HepG2 (cell line): ENCODE data around the gene TOPBP1. TPM values are rescaled to one million over a fixed set of nuclear protein-coding genes. Genes with fewer than 3 reads are reported as not detected.

ENCODE experiments used
- CBX2 ChIP-seq, 2 experiments: fragments of 200-600 bp in 1 of 2; sonication (generic); formaldehyde crosslinking in 1 of 2; IDR thresholded peaks; 2 replicates each; pipeline versions ENCODE4 v1.7.0 to v1.8.1; 2018 to 2022; ENCODE audit warnings: low read depth in 2 of 2, low read length in 1 of 2, mild to moderate bottlenecking in 1 of 2, missing genetic modification reagents in 1 of 2
- CREB1 ChIP-seq, 2 experiments: fragments of 450-650 bp in 1 of 2; IDR thresholded peaks; 2 replicates each; pipeline ENCODE4 v1.6.1; 2016 to 2017; ENCODE audit warnings: control low read depth in 1 of 2, mild to moderate bottlenecking in 1 of 2, missing compliant biosample characterization in 1 of 2, missing genetic modification characterization in 1 of 2
- ESRRA ChIP-seq: sonication (generic); formaldehyde crosslinking; IDR thresholded peaks from 2 replicates; pipeline ENCODE4 v1.5.1; 2020; ENCODE audit warnings: mild to moderate bottlenecking, low read depth, missing genetic modification reagents
- HNRNPH1 ChIP-seq: fragments of 200-400 bp; formaldehyde crosslinking; optimal IDR thresholded peaks from 2 replicates; pipeline ENCODE3; 2017; ENCODE audit warnings: mild to moderate bottlenecking, low read depth, low read length
- HOXA3 ChIP-seq: sonication (generic); formaldehyde crosslinking; IDR thresholded peaks from 2 replicates; pipeline ENCODE4 v1.5.0; 2020; ENCODE audit warnings: missing genetic modification reagents
- JDP2 ChIP-seq: sonication (generic); formaldehyde crosslinking; IDR thresholded peaks from 2 replicates; pipeline ENCODE4 v1.8.1; 2022; ENCODE audit warnings: missing genetic modification reagents, borderline replicate concordance
- KDM3A ChIP-seq: IDR thresholded peaks from 2 replicates; pipeline ENCODE4 v1.6.1; 2018; ENCODE audit warnings: low read depth, missing compliant biosample characterization
- KLF11 ChIP-seq: IDR thresholded peaks from 2 replicates; pipeline ENCODE4 v1.6.1; 2016; ENCODE audit warnings: missing compliant biosample characterization
- MEIS2 ChIP-seq: sonication (generic); formaldehyde crosslinking; IDR thresholded peaks from 2 replicates; pipeline ENCODE4 v1.9.0; 2021; ENCODE audit warnings: mild to moderate bottlenecking, missing genetic modification reagents
- POLR2A ChIP-seq, 2 experiments: IDR thresholded peaks; 2 replicates each; pipeline ENCODE4 v1.6.1; 2011; ENCODE audit warnings: low read depth in 2 of 2, low read length in 2 of 2, mild to moderate bottlenecking in 1 of 2, moderate library complexity in 1 of 2; ENCODE audit not compliant: insufficient read depth in 1 of 2
- PRDM10 ChIP-seq: sonication (generic); formaldehyde crosslinking; IDR thresholded peaks from 2 replicates; pipeline ENCODE4 v1.4.0; 2020; ENCODE audit warnings: low read depth, missing genetic modification reagents
- SALL2 ChIP-seq: sonication (generic); formaldehyde crosslinking; IDR thresholded peaks from 2 replicates; pipeline ENCODE4 v1.8.1; 2023; ENCODE audit warnings: mild to moderate bottlenecking, missing genetic modification reagents, inconsistent platforms
- SIN3B ChIP-seq: fragments of 150-350 bp; IDR thresholded peaks from 2 replicates; pipeline ENCODE4 v1.6.1; 2014; ENCODE audit warnings: low read length
- THAP11 ChIP-seq: IDR thresholded peaks from 2 replicates; pipeline ENCODE4 v1.6.1; 2016; ENCODE audit warnings: missing biosample characterization, missing genetic modification reagents
- YEATS4 ChIP-seq: sonication (generic); formaldehyde crosslinking; IDR thresholded peaks from 2 replicates; pipeline ENCODE4 v1.4.0; 2020; ENCODE audit warnings: missing genetic modification reagents, borderline replicate concordance
- ZFAT ChIP-seq: sonication (generic); formaldehyde crosslinking; conservative IDR thresholded peaks from 2 replicates; pipeline ENCODE4 v1.8.1; 2023; ENCODE audit warnings: missing genetic modification reagents, inconsistent platforms
- ZNF180 ChIP-seq: sonication (generic); formaldehyde crosslinking; IDR thresholded peaks from 2 replicates; pipeline ENCODE4 v1.4.0; 2020; ENCODE audit warnings: low read depth, missing genetic modification reagents, borderline replicate concordance
- ZNF275 ChIP-seq: sonication (generic); formaldehyde crosslinking; IDR thresholded peaks from 2 replicates; pipeline ENCODE4 v1.8.0; 2022; ENCODE audit warnings: missing genetic modification reagents, mild to moderate bottlenecking, inconsistent platforms, borderline replicate concordance
- ZNF451 ChIP-seq: sonication (generic); formaldehyde crosslinking; IDR thresholded peaks from 2 replicates; pipeline ENCODE4 v1.5.0; 2020; ENCODE audit warnings: mild to moderate bottlenecking, missing genetic modification reagents
- ZNF598 ChIP-seq: sonication (generic); formaldehyde crosslinking; IDR thresholded peaks from 2 replicates; pipeline ENCODE4 v1.5.1; 2020; ENCODE audit warnings: mild to moderate bottlenecking, missing genetic modification reagents, borderline replicate concordance
- ZNF746 ChIP-seq: sonication (generic); formaldehyde crosslinking; IDR thresholded peaks from 2 replicates; pipeline ENCODE4 v1.8.0; 2022; ENCODE audit warnings: mild to moderate bottlenecking, missing genetic modification reagents
- ZNF776 ChIP-seq: sonication (generic); formaldehyde crosslinking; IDR thresholded peaks from 2 replicates; pipeline ENCODE4 v1.4.0; 2020; ENCODE audit warnings: mild to moderate bottlenecking, missing genetic modification reagents
- ZNF800 ChIP-seq: sonication (generic); formaldehyde crosslinking; IDR thresholded peaks from 2 replicates; pipeline ENCODE4 v1.4.0; 2020; ENCODE audit warnings: missing genetic modification reagents
- ZZZ3 ChIP-seq: sonication (generic); formaldehyde crosslinking; IDR thresholded peaks from 2 replicates; pipeline ENCODE4 v1.4.0; 2020; ENCODE audit warnings: missing genetic modification reagents, mild to moderate bottlenecking, borderline replicate concordance
- polyA plus RNA-seq, 8 experiments: library from polyadenylated mRNA; depleted of rRNA in 3 of 8; stranded (reverse) in 7 of 8; unstranded in 1 of 8; fragments of >200 nt; fragmentation: Illumina TruSeq in 4 of 8; extraction: Trizol in 4 of 8; gene quantifications; 2 replicates each; pipeline versions ENCODE4 v1.2.1 to v1.2.3, GENCODE V29; 2011 to 2016; ENCODE audit warnings: low read depth in 4 of 8, missing spikeins in 1 of 8, mixed read lengths in 1 of 8; ENCODE audit not compliant: insufficient read depth in 1 of 8
- total RNA-seq, 5 experiments: library from RNA; depleted of rRNA; stranded (reverse); fragments of >200 nt; fragmentation: Illumina TruSeq; extraction: Trizol; gene quantifications; 2 replicates each; pipeline ENCODE4 v1.2.3, GENCODE V29; 2016; ENCODE audit warnings: low read depth in 1 of 5

TOPBP1 gene
- total and polyA plus RNA-seq, 2 of the 13 experiments (the other 11 are each of a cell fraction or from before 2014, with no cell fraction given): 24.3 to 42.9 TPM

GRCh38 chr3:133573629-133574194, 88.0 kb downstream of the TOPBP1 start, which contains the start of gene CDV3 (continued):
- no peak for TF ChIP-seq ZNF800 (CRISPR knock-in tag)
- peak; percentile 64; the same call in 1 of the 2 replicates for TF ChIP-seq HOXA3 (CRISPR knock-in tag)
- TF ChIP-seq ZZZ3 (CRISPR knock-in tag): no peak
- peak; percentile 64; the same call in 1 of the 2 replicates for TF ChIP-seq ZNF275 (CRISPR knock-in tag)
- no peak for TF ChIP-seq HNRNPH1
- 0 out of 2 replicates have a peak, but pooled peaks have one; percentile 37 for TF ChIP-seq ESRRA (CRISPR knock-in tag)
- TF ChIP-seq KDM3A (CRISPR knock-in tag): 0 out of 2 replicates have a peak, but pooled peaks have one; percentile 7
- peak; percentile 60; the same call in 1 of the 2 replicates for TF ChIP-seq ZNF451 (CRISPR knock-in tag)
- TF ChIP-seq CBX2 (IDR thresholded peaks at IDR 0.05; ENCODE audit: low read depth, low read length): no peak
- no peak for TF ChIP-seq CBX2 (CRISPR knock-in tag; IDR thresholded peaks at IDR 0.05; ENCODE audit: low read depth)
- peak; percentile 44; the same call in 1 of the 2 replicates for TF ChIP-seq ZNF776 (CRISPR knock-in tag)
- 0 out of 2 replicates have a peak, but pooled peaks have one; percentile 48 for TF ChIP-seq ZNF746 (CRISPR knock-in tag)
- no peak for TF ChIP-seq THAP11 (CRISPR knock-in tag)
- no peak for TF ChIP-seq ZFAT
- TF ChIP-seq SALL2 (CRISPR knock-in tag): peak; percentile 81
- peak; percentile 59; the same call in 1 of the 2 replicates for TF ChIP-seq JDP2 (CRISPR knock-in tag)
- TF ChIP-seq ZNF180 (CRISPR knock-in tag): no peak
- TF ChIP-seq CREB1 (IDR thresholded peaks at IDR 0.05): no peak
- TF ChIP-seq CREB1 (CRISPR knock-in tag; IDR thresholded peaks at IDR 0.05): no peak
- no peak for TF ChIP-seq SIN3B
- no peak for TF ChIP-seq KLF11 (CRISPR knock-in tag)
- TF ChIP-seq ZNF598 (CRISPR knock-in tag): no peak
- TF ChIP-seq PRDM10 (CRISPR knock-in tag): peak; percentile 91
- TF ChIP-seq MEIS2 (CRISPR knock-in tag): peak; percentile 14; the same call in 1 of the 2 replicates
- TF ChIP-seq YEATS4: peak; percentile 68; the same call in 1 of the 2 replicates
- TF ChIP-seq POLR2A (IDR thresholded peaks at IDR 0.05; ENCODE audit: insufficient read depth in 1 of 2, low read depth in 2 of 2, low read length in 2 of 2): peak; percentile 27 to 61; a peak in 2 of 4 replicates
